IMR-90 (cell line): ENCODE results near the gene PKN3. TPM values are rescaled to one million over a fixed set of nuclear protein-coding genes. Genes with fewer than 3 reads are reported as not detected.

Experiments
- ATAC-seq: fragments of 200-7000 bp; cut with Tn5 transposase; 2 replicates; pipeline ENCODE4 v1.9.1; 2020; ENCODE audit warnings: low read depth, mild to moderate bottlenecking, moderate library complexity
- BruUV-seq: library from RNA; stranded (reverse); fragments of 400-500 nt; replicated peaks from 2 replicates; lab custom pipeline; 2021; lab: Mats Ljungman, UMichigan
- CTCF ChIA-PET: fragments of 300-600 bp; formaldehyde crosslinking; extraction: SDS; loops from one replicate; lab custom pipeline; 2021; ENCODE audit warnings: antibody characterized with exemption; lab: Yijun Ruan, JAX
- POLR2A ChIA-PET: fragments of 300-600 bp; sonication (Branson Sonifier 250); formaldehyde crosslinking; loops from one replicate; lab custom pipeline; 2022; ENCODE audit warnings: antibody characterized with exemption; ENCODE audit not compliant: unreplicated experiment; lab: Charles Lee
- DNase-seq: peaks from one replicate; pipeline ENCODE4 v3.0.0; 2013
- H2AFZ ChIP-seq: replicated peaks from 2 replicates; pipeline ENCODE3; 2013; ENCODE audit warnings: low read length, mild to moderate bottlenecking; ENCODE audit not compliant: poor library complexity
- H2AK5ac ChIP-seq: 2 replicates; pipeline ENCODE4 v1.6.1; 2013; ENCODE audit warnings: low read depth, low read length, inconsistent platforms
- H2AK9ac ChIP-seq: replicated peaks from 2 replicates; pipeline ENCODE3; 2013; ENCODE audit warnings: mild to moderate bottlenecking, low read depth, low read length, moderate library complexity; ENCODE audit not compliant: poor library complexity
- H2BK120ac ChIP-seq: 2 replicates; pipeline ENCODE4 v1.6.1; 2013; ENCODE audit warnings: low read depth, low read length, inconsistent platforms
- H2BK15ac ChIP-seq: 3 replicates; pipeline ENCODE4 v1.6.1; 2013; ENCODE audit warnings: low read depth, low read length, inconsistent platforms
- H2BK20ac ChIP-seq: 2 replicates; pipeline ENCODE4 v1.6.1; 2013; ENCODE audit warnings: low read depth, mild to moderate bottlenecking, inconsistent platforms, low read length, moderate library complexity
- H2BK5ac ChIP-seq: 2 replicates; pipeline ENCODE4 v1.6.1; 2013; ENCODE audit warnings: mild to moderate bottlenecking, low read depth, low read length, inconsistent platforms; ENCODE audit not compliant: poor library complexity, severe bottlenecking
- H3K14ac ChIP-seq: replicated peaks from 2 replicates; pipeline ENCODE4 v1.6.1; 2013; ENCODE audit warnings: low read depth, low read length, inconsistent platforms
- H3K18ac ChIP-seq: 2 replicates; pipeline ENCODE4 v1.6.1; 2013; ENCODE audit warnings: low read depth, low read length, control low read depth
- H3K23ac ChIP-seq: 2 replicates; pipeline ENCODE4 v1.6.1; 2013; ENCODE audit warnings: low read depth, low read length, inconsistent platforms
- H3K27ac ChIP-seq: 2 replicates; pipeline ENCODE4 v1.5.1; 2013; ENCODE audit warnings: mild to moderate bottlenecking, control low read depth, low read length; ENCODE audit not compliant: insufficient read depth
- H3K27me3 ChIP-seq: 2 replicates; pipeline ENCODE4 v1.6.1; 2013; ENCODE audit warnings: low read length; ENCODE audit not compliant: control insufficient read depth, insufficient read depth
- H3K36me3 ChIP-seq: 2 replicates; pipeline ENCODE4 v1.6.1; 2013; ENCODE audit warnings: low read length, mixed read lengths; ENCODE audit not compliant: control insufficient read depth, insufficient read depth
- H3K4ac ChIP-seq: 2 replicates; pipeline ENCODE4 v1.6.1; 2013; ENCODE audit warnings: low read depth, low read length, inconsistent platforms
- H3K4me1 ChIP-seq: 2 replicates; pipeline ENCODE4 v1.6.1; 2013; ENCODE audit warnings: low read length, mixed read lengths; ENCODE audit not compliant: control insufficient read depth, insufficient read depth
- H3K4me2 ChIP-seq: 2 replicates; pipeline ENCODE4 v1.6.1; 2013; ENCODE audit warnings: low read depth, mild to moderate bottlenecking, control low read depth, low read length, moderate library complexity
- H3K4me3 ChIP-seq: 2 replicates; pipeline ENCODE4 v1.5.1; 2013; ENCODE audit warnings: low read depth, mild to moderate bottlenecking, control low read depth, low read length, moderate library complexity; ENCODE audit not compliant: insufficient read depth
- H3K56ac ChIP-seq: 2 replicates; pipeline ENCODE4 v1.6.1; 2013; ENCODE audit warnings: low read length, inconsistent platforms; ENCODE audit not compliant: insufficient read depth; ENCODE audit errors: extremely low read depth
- H3K79me1 ChIP-seq, 2 experiments: 2 replicates each; pipeline ENCODE4 v1.6.1; 2013; ENCODE audit warnings: low read length in 2 of 2, inconsistent platforms in 1 of 2, low read depth in 1 of 2
- H3K9ac ChIP-seq: 2 replicates; pipeline ENCODE4 v1.6.1; 2013; ENCODE audit warnings: low read depth, low read length, control low read depth
- H3K9me1 ChIP-seq: 2 replicates; pipeline ENCODE4 v1.6.1; 2013; ENCODE audit warnings: low read length, inconsistent platforms; ENCODE audit not compliant: insufficient read depth
- H3K9me3 ChIP-seq: 2 replicates; pipeline ENCODE4 v1.6.1; 2013; ENCODE audit warnings: low read length; ENCODE audit not compliant: control insufficient read depth, insufficient read depth
- H4K20me1 ChIP-seq: 2 replicates; pipeline ENCODE4 v1.6.1; 2013; ENCODE audit warnings: low read length, inconsistent platforms; ENCODE audit not compliant: insufficient read depth
- H4K5ac ChIP-seq: 2 replicates; pipeline ENCODE4 v1.6.1; 2013; ENCODE audit warnings: mild to moderate bottlenecking, low read depth, low read length, control low read depth
- H4K8ac ChIP-seq, 2 experiments: 2 replicates each; pipeline ENCODE4 v1.6.1; 2013; ENCODE audit warnings: low read depth in 2 of 2, low read length in 2 of 2, control low read depth in 1 of 2, inconsistent platforms in 1 of 2
- H4K91ac ChIP-seq: 2 replicates; pipeline ENCODE4 v1.6.1; 2013; ENCODE audit warnings: low read depth, low read length, inconsistent platforms; ENCODE audit not compliant: insufficient read depth
- BHLHE40 ChIP-seq: fragments of 150-350 bp; IDR thresholded peaks from 2 replicates; pipeline ENCODE4 v1.6.1; 2016; ENCODE audit warnings: mild to moderate bottlenecking, low read depth, low read length
- CEBPB ChIP-seq: IDR thresholded peaks from 2 replicates; pipeline ENCODE4 v1.6.1; 2012; ENCODE audit warnings: low read depth, low read length, improper control_type of control experiment
- CHD1 ChIP-seq: IDR thresholded peaks from 2 replicates; pipeline ENCODE4 v1.6.1; 2012; ENCODE audit warnings: low read depth, low read length, improper control_type of control experiment
- FOS ChIP-seq: fragments of 150-350 bp; IDR thresholded peaks from 2 replicates; pipeline ENCODE4 v1.6.1; 2016; ENCODE audit warnings: low read depth, low read length
- MAFK ChIP-seq: IDR thresholded peaks from 2 replicates; pipeline ENCODE4 v1.6.1; 2012; ENCODE audit warnings: low read depth, low read length, improper control_type of control experiment
- MAZ ChIP-seq: IDR thresholded peaks from 2 replicates; pipeline ENCODE4 v1.6.1; 2012; ENCODE audit warnings: low read depth, mild to moderate bottlenecking, low read length, improper control_type of control experiment, moderate library complexity, borderline replicate concordance
- MXI1 ChIP-seq: IDR thresholded peaks from 2 replicates; pipeline ENCODE4 v1.6.1; 2012; ENCODE audit warnings: low read depth, mild to moderate bottlenecking, low read length, moderate library complexity, borderline replicate concordance
- NFE2L2 ChIP-seq: fragments of 150-350 bp; IDR thresholded peaks from 2 replicates; pipeline ENCODE4 v1.6.1; 2016; ENCODE audit warnings: low read depth, mild to moderate bottlenecking, low read length
- POLR2A ChIP-seq: IDR thresholded peaks from 2 replicates; pipeline ENCODE4 v1.6.1; 2012; ENCODE audit warnings: mild to moderate bottlenecking, low read depth, low read length
- RAD21 ChIP-seq: IDR thresholded peaks from 2 replicates; pipeline ENCODE4 v1.6.1; 2012; ENCODE audit warnings: low read length, improper control_type of control experiment
- RCOR1 ChIP-seq: IDR thresholded peaks from 2 replicates; pipeline ENCODE4 v1.6.1; 2012; ENCODE audit warnings: mild to moderate bottlenecking, low read length, improper control_type of control experiment; ENCODE audit not compliant: insufficient replicate concordance
- RFX5 ChIP-seq: IDR thresholded peaks from 2 replicates; pipeline ENCODE4 v1.8.0; 2012; ENCODE audit warnings: low read depth, mild to moderate bottlenecking, low read length, moderate library complexity
- SMC3 ChIP-seq: fragments of 150-350 bp; IDR thresholded peaks from 2 replicates; pipeline ENCODE4 v1.6.1; 2016; ENCODE audit warnings: low read depth, mild to moderate bottlenecking, antibody characterized with exemption, low read length, moderate library complexity
- WGBS, 2 experiments: methylation state at CpG; one replicate each; pipeline versions ENCODE4 v1.1.5 to v1.1.7; 2013; ENCODE audit warnings: missing lambda C conversion rate in 2 of 2; ENCODE audit not compliant: insufficient read length in 1 of 2; ENCODE audit errors: extremely low coverage in 2 of 2; 5-methylcytosine and 5-hydroxymethylcytosine counted together
- dilution Hi-C: fragments of 300-500 bp; cut with HindIII; formaldehyde crosslinking; loops from one replicate; pipeline ENCODE4 v1.14.3; 2018; ENCODE audit warnings: low sequenced_read_pairs; ENCODE audit not compliant: unreplicated experiment
- in situ Hi-C: fragments of 300-500 bp; cut with MboI; formaldehyde crosslinking; loops from 3 replicates; pipeline ENCODE4 v1.14.3; 2019; ENCODE audit warnings: low sequenced_read_pairs, inconsistent platforms, mixed read lengths
- intact Hi-C: fragments of 100-400 bp; cut with micrococcal nuclease; formaldehyde crosslinking; loops from 2 replicates; pipeline ENCODE4 v1.10.0; 2022
- polyA plus RNA-seq, 3 experiments: library from polyadenylated mRNA; depleted of rRNA; stranded (reverse); fragments of >200 nt; gene quantifications; 2 replicates each; pipeline ENCODE4 v1.2.3, GENCODE V29; 2012; ENCODE audit warnings: low replicate concordance in 1 of 3
- total RNA-seq: library from RNA; depleted of rRNA; stranded (reverse); fragments of >200 nt; gene quantifications from 2 replicates; pipeline ENCODE4 v1.2.3, GENCODE V29; 2012
- TF ChIP-seq, protein P1 (sequence below): conservative IDR thresholded peaks from 2 replicates; pipeline ENCODE4 v1.5.1; 2012; ENCODE audit warnings: mild to moderate bottlenecking, low read depth, low read length, improper control_type of control experiment
- TF ChIP-seq, protein P2 (sequence below): fragments of 150-350 bp; IDR thresholded peaks from 2 replicates; pipeline ENCODE4 v1.6.1; 2016; ENCODE audit warnings: low read depth, mild to moderate bottlenecking, low read length, moderate library complexity, borderline replicate concordance
- TF ChIP-seq, protein P3 (sequence below): fragments of 150-350 bp; IDR thresholded peaks from 2 replicates; pipeline ENCODE4 v1.6.1; 2017; ENCODE audit warnings: mild to moderate bottlenecking, antibody characterized with exemption, low read length, low read depth

The PKN3 gene
- total and polyA plus RNA-seq, 2 of the 4 experiments (the other 2 are of a cell fraction): 1.6 to 3.8 TPM

DNA sequence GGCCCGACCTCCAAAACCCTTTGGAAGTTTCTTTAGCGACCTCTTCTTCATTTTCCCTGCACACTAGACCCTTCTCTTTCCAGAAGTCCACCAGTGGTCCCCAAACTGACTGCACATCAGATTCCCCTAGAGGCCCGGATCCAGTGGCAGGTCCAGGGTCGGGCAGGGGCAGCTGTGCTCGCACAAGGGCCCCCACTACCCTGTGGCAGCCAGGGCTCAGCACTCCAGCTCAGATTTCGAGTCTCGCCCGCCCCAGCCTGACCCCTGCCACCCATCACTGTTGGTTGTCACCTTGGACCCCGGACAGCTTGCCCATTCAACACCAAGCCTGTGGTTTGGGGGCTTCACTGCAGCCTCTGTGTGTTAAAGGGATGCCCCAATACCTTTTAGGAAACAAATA is 29.4 kb downstream of the PKN3 start:
- Histone ChIP-seq H3K79me1 (no peaks in the 10 kb centered on the region), H3K4me2 (no peak overlapping the region), H2BK5ac (no peak overlapping the region), H3K9me1 (peaks cover 6% of the 10 kb centered on the region; the same call in 1 of the 2 replicates), H3K23ac (no peak overlapping the region), H3K9me3 (no peaks in the 10 kb centered on the region), H2AK5ac (no peak overlapping the region), H3K4me3 (no peak overlapping the region), H3K18ac (no peak overlapping the region), H3K36me3 (peaks cover 22% of the 10 kb centered on the region), H4K20me1 (no peaks in the 10 kb centered on the region; the same call in 1 of the 2 replicates), H2BK15ac (no peak overlapping the region), H4K91ac (no peak overlapping the region), H3K27me3 (no peaks in the 10 kb centered on the region), H4K8ac (no peak overlapping the region), H3K9ac (no peak overlapping the region), H3K14ac (no peak overlapping the region), H3K27ac (no peak overlapping the region), H2AFZ (no peak overlapping the region), H2BK20ac (no peak overlapping the region), H3K4ac (no peak overlapping the region), H2BK120ac (no peak overlapping the region), H3K4me1 (peaks cover 2% of the 10 kb centered on the region; the same call in 1 of the 2 replicates), H3K56ac (no peak overlapping the region), H4K5ac (no peak overlapping the region), H2AK9ac (no peak overlapping the region)
- intact Hi-C loops: no loop called here
- in situ Hi-C loops: no loop called here
- WGBS, 2 experiments: 53% methylated on average over 3 of the region's 9 CpGs; no CpG with 5 or more reads in 1 of the 2 experiments
- BruUV-seq: no TSS peak
- POLR2A ChIA-PET: no interaction called here
- no peak for ATAC-seq
- dilution Hi-C loops: no loop called here
- DNase-seq: no peak
- TF ChIP-seq MAZ (no peak), CHD1 (no peak), RAD21 (no peak), POLR2A (no peak), MAFK (no peak), SMC3 (no peak), FOS (no peak), RCOR1 (no peak), BHLHE40 (no peak), RFX5 (no peak), NFE2L2 (no peak), MXI1 (no peak), CEBPB (no peak)
- TF ChIP-seq, protein P1, sequence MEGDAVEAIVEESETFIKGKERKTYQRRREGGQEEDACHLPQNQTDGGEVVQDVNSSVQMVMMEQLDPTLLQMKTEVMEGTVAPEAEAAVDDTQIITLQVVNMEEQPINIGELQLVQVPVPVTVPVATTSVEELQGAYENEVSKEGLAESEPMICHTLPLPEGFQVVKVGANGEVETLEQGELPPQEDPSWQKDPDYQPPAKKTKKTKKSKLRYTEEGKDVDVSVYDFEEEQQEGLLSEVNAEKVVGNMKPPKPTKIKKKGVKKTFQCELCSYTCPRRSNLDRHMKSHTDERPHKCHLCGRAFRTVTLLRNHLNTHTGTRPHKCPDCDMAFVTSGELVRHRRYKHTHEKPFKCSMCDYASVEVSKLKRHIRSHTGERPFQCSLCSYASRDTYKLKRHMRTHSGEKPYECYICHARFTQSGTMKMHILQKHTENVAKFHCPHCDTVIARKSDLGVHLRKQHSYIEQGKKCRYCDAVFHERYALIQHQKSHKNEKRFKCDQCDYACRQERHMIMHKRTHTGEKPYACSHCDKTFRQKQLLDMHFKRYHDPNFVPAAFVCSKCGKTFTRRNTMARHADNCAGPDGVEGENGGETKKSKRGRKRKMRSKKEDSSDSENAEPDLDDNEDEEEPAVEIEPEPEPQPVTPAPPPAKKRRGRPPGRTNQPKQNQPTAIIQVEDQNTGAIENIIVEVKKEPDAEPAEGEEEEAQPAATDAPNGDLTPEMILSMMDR: no peak
- TF ChIP-seq, protein P2, sequence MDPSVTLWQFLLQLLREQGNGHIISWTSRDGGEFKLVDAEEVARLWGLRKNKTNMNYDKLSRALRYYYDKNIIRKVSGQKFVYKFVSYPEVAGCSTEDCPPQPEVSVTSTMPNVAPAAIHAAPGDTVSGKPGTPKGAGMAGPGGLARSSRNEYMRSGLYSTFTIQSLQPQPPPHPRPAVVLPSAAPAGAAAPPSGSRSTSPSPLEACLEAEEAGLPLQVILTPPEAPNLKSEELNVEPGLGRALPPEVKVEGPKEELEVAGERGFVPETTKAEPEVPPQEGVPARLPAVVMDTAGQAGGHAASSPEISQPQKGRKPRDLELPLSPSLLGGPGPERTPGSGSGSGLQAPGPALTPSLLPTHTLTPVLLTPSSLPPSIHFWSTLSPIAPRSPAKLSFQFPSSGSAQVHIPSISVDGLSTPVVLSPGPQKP: no peak
- TF ChIP-seq, protein P3, sequence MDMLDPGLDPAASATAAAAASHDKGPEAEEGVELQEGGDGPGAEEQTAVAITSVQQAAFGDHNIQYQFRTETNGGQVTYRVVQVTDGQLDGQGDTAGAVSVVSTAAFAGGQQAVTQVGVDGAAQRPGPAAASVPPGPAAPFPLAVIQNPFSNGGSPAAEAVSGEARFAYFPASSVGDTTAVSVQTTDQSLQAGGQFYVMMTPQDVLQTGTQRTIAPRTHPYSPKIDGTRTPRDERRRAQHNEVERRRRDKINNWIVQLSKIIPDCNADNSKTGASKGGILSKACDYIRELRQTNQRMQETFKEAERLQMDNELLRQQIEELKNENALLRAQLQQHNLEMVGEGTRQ: no peak
- CTCF ChIA-PET: no interaction called here
